Occipital lobe (tissue), 2 donors: ENCODE measurements around the gene TFF1. TPM values are rescaled to one million over a fixed set of nuclear protein-coding genes. Genes with fewer than 3 reads are reported as not detected.

Experiments used
- DNase-seq: peaks from one replicate; lab custom pipeline; 2025; lab: John Stamatoyannopoulos, UW
- total RNA-seq: library from RNA; depleted of rRNA; stranded (reverse); fragments of >200 nt; gene quantifications from one replicate; pipeline ENCODE4 v1.2.3, GENCODE V29; 2014

The TFF1 gene
- total RNA-seq, 1 donor from 2014 or later: not detected

DNA sequence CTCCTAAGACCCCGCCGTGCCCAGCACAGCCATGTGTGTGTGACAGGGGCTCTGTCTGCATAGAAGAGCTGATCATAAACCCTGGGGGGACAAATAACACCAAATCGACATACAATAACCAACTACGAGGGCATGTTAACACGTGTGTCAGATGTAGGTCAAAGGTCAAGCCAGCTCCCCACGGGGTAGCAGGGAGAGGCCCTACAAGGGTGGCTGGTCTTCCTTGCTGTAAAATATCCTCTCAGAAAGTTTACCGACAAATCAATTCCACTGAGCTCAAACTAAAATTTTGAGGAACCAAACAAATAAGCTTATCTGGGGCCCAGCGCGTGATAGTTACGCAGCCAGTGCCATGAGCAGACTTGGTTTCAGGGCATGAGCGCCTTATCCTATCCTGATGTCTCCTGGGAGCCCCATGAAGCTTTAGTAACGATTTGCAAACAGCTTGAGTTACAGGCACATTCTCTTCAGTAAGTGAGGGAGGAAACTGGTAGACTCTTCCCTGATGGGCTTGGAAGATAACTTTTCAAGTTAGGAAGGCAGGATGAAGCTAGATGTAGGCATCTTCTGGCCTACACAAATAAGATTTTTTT, 32.2 kb upstream of the TFF1 start:
- no peak for DNase-seq

DNA sequence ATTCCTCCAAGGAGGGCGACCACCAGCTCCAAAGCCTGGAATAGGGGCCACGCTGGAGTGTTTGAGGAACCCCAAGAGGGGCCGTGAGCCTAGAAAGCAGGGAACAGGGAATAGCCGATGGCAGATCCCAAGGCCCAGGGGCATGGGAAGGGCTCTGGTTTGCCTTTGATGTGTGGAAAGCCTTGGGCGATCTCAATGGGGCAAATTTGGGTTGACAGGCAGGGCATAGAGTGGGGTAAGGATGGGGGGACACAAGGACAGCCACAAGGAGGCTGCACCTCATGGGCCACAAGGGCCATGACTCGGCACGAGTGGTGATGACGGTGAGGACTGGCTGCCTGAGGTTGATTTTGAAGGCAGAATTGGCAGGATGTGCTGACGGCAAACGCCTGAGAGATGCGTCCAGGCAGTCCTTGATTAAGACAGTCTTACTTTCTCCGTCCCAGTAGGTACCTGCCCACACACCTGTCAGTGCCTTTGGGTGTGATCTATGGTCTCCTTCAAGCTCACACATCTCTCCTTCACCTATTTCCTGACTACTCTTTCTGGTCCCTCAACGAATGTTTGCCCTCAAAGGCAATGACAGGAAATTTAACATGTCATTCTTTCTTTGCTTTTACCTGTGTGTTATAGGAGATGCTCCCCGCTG, 31.5 kb upstream of the TFF1 start:
- DNase-seq: no peak

DNA sequence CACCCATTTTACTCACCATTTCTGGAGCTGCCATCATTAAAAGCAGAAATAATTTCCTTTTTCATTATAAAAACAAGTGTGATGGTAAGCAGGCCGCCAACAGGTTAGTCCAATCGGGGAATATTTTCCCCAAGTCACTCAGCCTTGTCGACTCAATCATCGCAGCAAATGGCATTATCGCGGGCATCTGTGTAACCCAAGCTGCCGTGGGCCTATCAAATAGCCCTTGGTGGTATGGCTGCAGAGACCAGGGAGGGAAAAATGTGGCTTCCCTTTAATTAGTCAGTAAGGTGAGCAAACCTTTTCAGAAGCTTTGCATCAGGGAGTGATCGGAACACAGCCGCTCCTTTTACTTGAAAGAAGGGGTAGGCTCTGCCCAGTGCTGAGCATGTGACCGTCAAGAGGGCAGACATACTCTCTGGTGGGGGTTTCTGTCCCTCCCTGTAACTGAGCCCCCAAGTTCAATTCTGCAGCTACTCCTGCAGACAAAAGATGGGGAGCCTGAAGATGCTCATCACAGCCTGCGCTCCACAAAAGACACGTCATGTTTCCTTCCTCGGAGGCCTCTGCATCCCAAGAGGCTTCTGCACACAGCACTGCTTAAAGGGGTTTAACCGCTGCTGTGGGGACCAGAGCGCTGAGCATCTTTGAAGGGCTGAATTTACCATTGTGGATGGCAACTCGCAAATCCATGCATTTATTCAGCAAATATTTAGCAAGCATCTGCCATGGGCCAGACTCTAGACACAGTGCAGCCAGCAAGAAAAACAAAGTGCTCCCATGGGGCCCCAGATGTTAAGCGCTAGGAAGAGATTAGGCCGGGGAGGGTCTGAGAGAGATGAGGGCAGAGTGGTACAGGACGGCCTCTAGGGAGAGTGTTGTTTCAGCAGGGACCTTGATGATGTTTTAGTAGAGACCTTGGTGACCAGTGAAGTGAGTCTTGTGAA, 30.7 kb upstream of the TFF1 start:
- DNase-seq: no peak

GRCh38 chr21:42395905-42396651, 29.7 kb upstream of the TFF1 start, which contains the start of gene TMPRSS3:
TSS of gene TMPRSS3 (minus strand) at chr21:42396052. CDS start at chr21:42395417, 635 bp downstream.
- no peak for DNase-seq

DNA sequence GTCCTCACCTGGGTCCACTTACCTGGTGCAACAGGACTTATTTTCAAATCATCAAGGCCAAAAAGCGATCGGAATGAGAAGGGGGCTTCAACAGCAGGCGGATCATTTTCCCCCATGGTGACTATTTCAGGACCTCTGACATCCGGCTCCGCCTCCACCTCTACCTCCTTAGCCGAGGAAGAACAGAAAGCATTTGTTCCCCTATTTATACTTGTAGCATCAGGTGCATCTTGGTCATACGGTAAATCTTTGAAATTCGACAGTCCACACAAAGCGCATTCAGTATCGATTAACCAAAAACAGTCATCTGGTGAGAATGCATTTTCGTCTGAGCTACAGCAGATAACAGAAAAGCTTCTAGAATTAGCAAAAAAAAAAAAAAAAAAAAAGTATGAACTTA, 29.0 kb upstream of the TFF1 start:
- DNase-seq: no peak

DNA sequence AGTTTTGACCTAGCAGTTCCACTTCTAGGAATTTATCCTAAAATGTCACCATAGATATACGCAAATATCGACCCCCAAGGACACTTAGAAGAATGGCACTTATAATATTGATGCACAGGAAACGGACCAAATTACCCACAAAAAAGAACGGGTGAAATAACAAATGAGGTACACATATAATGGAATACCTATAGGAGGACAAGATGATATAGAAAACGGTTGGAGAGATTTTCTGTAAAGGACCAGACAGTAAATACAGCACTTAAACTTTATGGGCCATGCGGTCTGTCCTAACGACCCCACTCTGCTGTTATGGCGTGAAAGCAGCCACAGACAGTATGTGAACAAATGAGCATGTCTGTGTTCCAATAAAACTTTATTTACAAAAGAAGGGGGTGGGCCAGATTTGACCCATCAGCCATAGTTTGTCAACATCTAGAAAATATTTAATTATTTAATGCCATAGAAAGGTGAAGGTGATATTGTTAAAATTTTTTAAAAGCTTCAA, 27.2 kb upstream of the TFF1 start:
- DNase-seq: no peak

DNA sequence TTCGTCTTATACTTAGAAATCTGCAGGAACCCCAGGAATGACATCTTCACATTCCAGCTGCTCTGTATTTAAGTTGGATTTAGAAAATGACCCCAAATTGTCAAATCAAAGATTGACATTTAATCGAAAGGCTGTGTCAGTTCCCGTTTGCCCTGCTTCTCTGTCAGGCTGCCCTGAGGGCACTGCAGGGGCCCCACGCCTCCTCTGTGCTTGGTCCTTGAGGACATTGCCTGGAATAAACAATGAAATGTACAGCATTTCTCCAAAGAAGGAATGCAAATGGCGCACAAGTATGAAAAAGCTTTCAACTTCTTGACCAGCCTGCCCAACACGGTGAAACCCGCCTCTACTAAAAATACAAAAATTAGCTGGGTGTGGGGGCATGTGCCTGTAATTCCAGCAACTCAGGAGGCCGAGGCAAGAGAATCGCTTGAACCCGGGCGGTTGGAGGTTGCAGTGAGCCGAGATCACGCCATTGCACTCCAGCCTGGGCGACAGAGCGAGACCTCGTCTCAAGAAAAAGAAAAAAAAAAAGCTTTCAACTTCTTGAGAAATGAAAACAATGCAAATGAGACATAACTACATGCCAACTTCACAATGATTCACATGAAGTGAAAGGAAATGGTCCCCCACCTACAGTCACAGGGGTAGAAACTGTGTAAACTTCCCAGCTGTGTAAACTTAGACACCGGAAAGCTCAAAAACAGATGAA, 26.6 kb upstream of the TFF1 start:
- no peak for DNase-seq

DNA sequence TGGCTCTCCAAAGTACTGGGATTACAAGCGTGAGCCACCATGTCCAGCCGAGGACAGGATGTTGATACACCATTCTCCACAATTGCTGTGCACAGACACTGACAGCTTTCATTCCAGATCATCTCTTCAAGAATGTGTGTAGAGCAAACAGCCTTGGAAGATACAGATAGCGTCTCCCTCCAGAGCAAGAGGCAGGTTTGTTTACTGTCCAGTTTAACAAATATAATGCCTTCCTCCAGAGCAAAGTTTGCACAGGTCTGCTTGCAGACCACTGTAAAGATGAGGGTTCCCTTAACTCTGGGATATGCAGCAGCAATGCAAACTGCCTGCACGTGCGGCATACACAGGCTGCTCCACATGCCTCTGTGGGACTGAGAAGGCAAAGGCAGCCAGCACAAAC, 25.0 kb upstream of the TFF1 start:
- DNase-seq: no peak

DNA sequence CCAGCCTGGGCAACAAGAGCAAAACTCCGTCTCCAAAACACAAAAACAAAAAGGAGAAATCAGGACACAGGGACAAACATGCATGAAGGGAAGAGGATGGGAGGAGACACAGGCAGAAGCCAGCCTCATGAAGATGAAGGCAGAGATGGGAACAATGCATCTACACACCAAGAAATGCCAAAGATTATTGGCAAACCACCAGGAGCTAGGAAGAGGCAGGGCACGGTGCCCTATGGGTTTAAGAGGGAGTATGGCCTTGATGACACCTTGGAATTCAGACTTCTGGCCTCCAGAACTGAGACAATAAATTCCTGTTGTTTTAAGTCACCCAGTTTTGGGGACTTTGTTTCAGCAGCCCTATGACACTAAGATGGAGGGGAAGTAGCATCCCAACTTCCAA, 24.4 kb upstream of the TFF1 start:
- no peak for DNase-seq

GRCh38 chr21:42390193-42390592, 23.9 kb upstream of the TFF1 start:
- DNase-seq: no peak

DNA sequence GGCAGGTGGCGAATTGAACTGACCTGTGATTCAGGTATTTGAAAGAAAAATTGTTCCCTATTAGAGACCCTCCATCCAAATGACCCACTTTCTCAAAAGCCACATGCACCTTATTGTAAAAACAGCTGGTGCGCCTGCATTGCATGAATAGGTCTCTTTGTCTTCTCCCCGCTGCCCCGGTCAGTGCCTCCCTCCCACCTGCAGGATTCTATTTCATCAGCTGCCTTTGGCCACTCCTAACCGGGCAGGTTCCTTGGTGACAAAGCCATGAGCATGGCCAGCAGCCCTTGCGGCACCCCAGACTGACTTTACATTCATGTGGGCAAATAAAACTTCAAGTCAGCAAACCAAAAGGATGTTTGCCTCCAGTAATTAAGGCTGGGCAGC, 23.1 kb upstream of the TFF1 start:
- DNase-seq: no peak

GRCh38 chr21:42388740-42389448, 22.6 kb upstream of the TFF1 start:
- DNase-seq: no peak

DNA sequence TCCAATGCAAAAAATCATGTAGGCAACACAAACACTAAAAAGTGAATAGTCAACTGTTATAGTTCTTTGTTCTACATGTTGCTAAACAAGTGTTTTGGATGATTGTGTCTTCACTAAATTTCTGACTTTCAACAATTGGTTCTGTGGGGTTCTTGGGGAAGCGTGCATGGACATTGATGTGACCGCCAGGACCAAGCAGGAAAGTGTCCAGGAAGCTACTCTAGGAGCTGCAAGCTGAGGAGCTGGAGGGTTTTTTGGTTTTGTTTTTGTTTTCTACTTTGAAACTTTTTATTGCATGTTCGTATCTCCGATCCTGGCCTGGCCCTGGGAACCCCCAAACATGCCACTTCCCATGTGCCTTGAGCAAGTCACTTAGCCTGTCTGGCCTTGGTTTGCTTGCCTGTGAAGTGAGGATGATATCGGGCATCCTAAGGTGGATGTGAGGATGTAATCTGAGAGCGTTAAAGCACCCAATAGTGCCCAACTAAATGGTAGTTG, 21.6 kb upstream of the TFF1 start:
- no peak for DNase-seq

DNA sequence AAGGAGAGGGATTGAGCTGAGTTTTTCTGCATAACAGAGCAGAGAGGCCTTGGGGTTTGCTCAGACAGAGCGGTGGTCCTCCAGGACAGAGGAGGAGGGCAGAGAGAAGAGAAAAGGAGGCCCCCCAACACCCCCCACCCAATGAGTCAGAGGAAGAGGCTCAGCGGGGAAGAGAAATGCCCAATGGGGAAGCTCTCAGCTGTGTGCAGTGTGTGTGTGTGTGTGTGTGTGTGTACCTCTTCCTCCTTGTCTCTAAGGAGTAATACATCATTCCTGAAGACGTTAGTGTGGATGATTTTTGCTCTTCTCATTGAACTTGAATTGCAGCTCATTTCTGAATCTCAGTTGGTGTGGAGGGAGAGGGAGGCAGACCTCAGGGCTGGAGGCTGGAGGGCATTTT, 20.8 kb upstream of the TFF1 start:
- DNase-seq: no peak

DNA sequence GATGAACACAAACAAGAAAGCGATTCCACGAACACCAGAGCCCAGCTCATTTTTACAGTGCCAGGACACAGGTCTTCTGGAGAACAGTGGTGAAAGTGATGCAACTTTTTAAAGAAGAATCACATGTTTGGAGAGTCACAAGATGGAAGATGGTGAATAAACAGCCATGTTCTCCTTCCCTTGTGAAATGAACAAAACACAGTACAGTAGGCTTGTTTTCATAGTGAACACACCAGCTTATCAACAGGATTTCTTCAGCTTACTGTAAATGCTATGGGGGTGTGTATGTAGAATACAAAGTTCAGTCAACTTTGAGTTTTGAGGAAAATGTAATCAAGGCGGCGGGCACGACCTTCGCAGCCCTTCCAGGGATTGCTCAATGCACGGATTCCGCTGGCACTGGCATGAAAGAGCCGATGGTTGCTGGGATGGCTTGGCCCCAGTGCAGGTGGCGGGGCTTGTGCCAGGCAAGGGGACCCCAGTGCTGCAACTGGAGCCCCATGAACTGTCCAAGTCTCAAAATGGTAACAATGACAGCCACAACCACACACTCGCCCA, 19.8 kb upstream of the TFF1 start:
- DNase-seq: no peak

- no peak for DNase-seq
Observed at GRCh38 chr21:42385619-42386018, 19.3 kb upstream of the TFF1 start.

DNA sequence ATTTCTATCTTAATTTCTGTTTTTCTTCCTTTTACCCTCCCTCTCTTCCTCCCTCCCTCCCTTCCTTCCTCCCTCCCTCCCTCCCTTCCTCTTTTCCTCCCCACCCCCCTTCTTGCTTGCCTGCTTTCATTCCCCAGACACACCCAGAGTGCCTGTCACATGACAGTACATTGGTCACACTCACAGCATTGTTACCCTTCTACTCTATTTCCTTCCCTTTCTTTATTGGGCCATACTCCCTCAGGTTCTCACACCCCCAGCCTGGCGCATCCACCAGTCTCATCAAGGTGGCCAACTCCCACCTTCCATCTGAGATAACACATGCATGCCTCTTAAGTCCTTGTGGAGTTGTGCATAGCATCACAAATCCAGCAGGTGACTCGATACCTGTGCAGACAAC, 18.7 kb upstream of the TFF1 start:
- DNase-seq: no peak

GRCh38 chr21:42384156-42384945, 18.0 kb upstream of the TFF1 start:
- DNase-seq: no peak

GRCh38 chr21:42383331-42383730, 17.0 kb upstream of the TFF1 start:
- no peak for DNase-seq
